ENCODE results near the gene CTTNBP2. TPM values are rescaled to one million over a fixed set of nuclear protein-coding genes. Genes with fewer than 3 reads are reported as not detected.

Gene CTTNBP2
- total and polyA plus RNA-seq, 8 donors = 3.0 to 22.2 (median 19.2) TPM

GRCh38 chr7:117907049-117907640 is 33.9 kb upstream of the CTTNBP2 start:
- Histone ChIP-seq H3K27me3 (no peaks in the 10 kb centered on the region), H3K27ac (no peak overlapping the region), H3K4me1 (no peaks in the 10 kb centered on the region), H3K36me3 (no peaks in the 10 kb centered on the region), H3K4me3 (no peak overlapping the region), H3K9me3 (no peaks in the 10 kb centered on the region)
- DNase-seq (no peak), ATAC-seq (no peak)
- intact Hi-C loops (cut with DNase I) = no loop called here
- TF ChIP-seq CTCF (IDR thresholded peaks at IDR 0.05) = no peak

DNA sequence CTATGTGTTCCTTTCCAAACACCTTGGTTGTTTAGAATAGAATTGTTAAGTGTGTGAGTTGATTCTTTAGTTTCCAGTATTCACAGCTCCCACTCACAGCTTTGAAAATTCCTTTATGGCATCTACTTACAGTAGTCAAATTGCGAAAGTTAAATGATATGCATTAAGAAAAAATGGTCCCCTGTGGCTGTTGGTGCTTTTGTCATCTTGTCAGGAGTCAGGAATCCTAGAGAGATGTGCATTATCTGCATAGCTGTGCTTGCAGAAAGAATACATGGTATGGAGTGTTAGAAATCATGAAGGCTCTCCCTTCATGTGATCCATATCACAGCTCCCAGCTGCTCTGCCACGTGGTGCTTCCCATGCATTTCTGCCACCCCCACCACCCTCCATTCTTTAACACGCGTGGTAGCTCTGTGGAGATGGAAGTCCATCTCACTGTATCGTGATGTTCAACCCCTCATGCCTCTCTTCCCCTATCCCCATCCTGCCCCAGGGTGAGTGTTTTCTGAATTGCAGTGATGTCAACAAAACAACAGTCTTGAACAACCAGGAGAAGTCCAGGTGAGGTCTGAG is 29.2 kb upstream of the CTTNBP2 start:
- ATAC-seq (no peak), DNase-seq (no peak)
- Histone ChIP-seq H3K27me3 (no peaks in the 10 kb centered on the region), H3K9me3 (no peaks in the 10 kb centered on the region), H3K4me3 (no peak overlapping the region), H3K27ac (no peak overlapping the region), H3K4me1 (no peaks in the 10 kb centered on the region), H3K36me3 (no peaks in the 10 kb centered on the region)
- no peak for TF ChIP-seq CTCF (IDR thresholded peaks at IDR 0.05)
- intact Hi-C loops (cut with DNase I) = no loop called here

DNA sequence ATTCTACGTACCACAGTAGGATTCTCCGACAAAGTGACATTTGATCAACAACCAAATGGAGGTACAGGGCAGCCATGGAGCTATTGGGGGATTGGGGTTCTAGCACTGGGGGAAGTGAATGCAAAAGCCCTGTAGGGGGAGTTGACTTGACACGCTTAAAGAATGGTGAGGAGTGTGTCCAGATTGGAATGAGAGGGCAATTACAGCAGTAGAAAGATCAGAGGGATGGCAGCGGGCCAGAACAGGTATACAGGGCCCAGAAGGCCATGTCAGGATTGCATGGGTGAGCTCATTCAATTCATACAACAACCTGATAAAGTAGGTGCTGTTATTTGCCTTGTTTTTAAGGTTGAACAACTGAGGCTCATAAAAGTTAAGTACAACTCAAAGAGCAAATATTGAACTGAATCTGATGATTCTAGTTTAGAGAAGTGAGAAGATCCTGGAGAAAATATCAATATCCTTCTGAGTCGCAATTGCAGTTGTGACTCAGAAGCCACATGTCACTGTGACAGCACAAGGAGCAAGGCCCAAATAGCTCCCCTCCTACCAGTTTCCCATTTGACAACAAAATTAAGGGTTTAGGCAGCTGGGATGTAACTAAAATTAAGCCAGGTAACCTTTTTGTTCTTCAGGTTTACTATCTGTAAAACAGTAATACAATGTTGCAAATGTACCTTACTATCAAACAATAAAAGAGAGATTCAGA is 28.0 kb upstream of the CTTNBP2 start:
- DNase-seq = no peak
- H3K4me1 ChIP-seq = no peaks in the 10 kb centered on the region
- no peaks in the 10 kb centered on the region for H3K9me3 ChIP-seq
- intact Hi-C loops (cut with DNase I) = no loop called here
- H3K27ac ChIP-seq = no peak overlapping the region
- H3K36me3 ChIP-seq = no peaks in the 10 kb centered on the region
- no peak for ATAC-seq
- H3K27me3 ChIP-seq = no peaks in the 10 kb centered on the region
- H3K4me3 ChIP-seq = no peak overlapping the region
- no peak for TF ChIP-seq CTCF (IDR thresholded peaks at IDR 0.05)

DNA sequence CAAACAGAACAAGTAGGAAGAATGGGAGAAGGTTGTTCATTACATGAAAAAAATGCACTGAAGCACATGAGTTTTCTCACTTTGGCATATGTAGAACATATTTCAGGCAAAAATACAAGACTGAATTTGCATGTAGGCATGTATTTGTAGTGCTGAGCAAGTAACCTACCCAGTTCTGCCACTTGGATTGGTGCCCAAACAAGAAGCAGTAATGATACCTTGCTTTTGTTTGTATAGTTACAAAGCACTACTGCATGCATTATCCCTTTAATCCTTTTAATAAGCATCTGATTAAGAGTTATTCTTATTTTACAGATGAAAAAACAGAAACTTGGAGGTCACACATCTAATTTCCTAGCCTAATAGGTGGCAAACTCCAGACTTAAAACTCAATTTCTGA is 23.1 kb upstream of the CTTNBP2 start:
- no peak for ATAC-seq
- no peak overlapping the region for H3K4me3 ChIP-seq
- no peak overlapping the region for H3K27ac ChIP-seq
- H3K4me1 ChIP-seq = no peaks in the 10 kb centered on the region
- no peak for TF ChIP-seq CTCF (IDR thresholded peaks at IDR 0.05)
- no peaks in the 10 kb centered on the region for H3K9me3 ChIP-seq
- DNase-seq = no peak
- H3K27me3 ChIP-seq = no peaks in the 10 kb centered on the region
- intact Hi-C loops (cut with DNase I) = no loop called here
- no peaks in the 10 kb centered on the region for H3K36me3 ChIP-seq

- no peaks in the 10 kb centered on the region for H3K4me1 ChIP-seq
- no peak for TF ChIP-seq CTCF (IDR thresholded peaks at IDR 0.05)
- H3K4me3 ChIP-seq = no peak overlapping the region
- ATAC-seq (no peak), DNase-seq (no peak)
- H3K27me3 ChIP-seq = no peaks in the 10 kb centered on the region
- intact Hi-C loops (cut with DNase I) = no loop called here
- no peak overlapping the region for H3K27ac ChIP-seq
- H3K9me3 ChIP-seq = no peaks in the 10 kb centered on the region
- no peaks in the 10 kb centered on the region for H3K36me3 ChIP-seq
Observed at GRCh38 chr7:117895276-117895675, 22.0 kb upstream of the CTTNBP2 start.
